DOHH2 (cell line): Measurements from ENCODE around the gene ITGA3.

Source experiments
- EZH2phosphoT487 ChIP-seq: fragments of 200-600 bp; sonication (generic); IDR thresholded peaks from 2 replicates; pipeline ENCODE4 v1.6.1; 2017; ENCODE audit warnings: borderline replicate concordance, mild to moderate bottlenecking, antibody characterized with exemption, low read length, moderate library complexity, mixed read lengths
- TF ChIP-seq, protein P1 (sequence below): fragments of 200-600 bp; sonication (generic); IDR thresholded peaks from one replicate; pipeline ENCODE4 v1.5.1; 2014; ENCODE audit warnings: antibody characterized with exemption, mild to moderate bottlenecking, low read depth, low read length; ENCODE audit not compliant: poor library complexity, severe bottlenecking

DNA sequence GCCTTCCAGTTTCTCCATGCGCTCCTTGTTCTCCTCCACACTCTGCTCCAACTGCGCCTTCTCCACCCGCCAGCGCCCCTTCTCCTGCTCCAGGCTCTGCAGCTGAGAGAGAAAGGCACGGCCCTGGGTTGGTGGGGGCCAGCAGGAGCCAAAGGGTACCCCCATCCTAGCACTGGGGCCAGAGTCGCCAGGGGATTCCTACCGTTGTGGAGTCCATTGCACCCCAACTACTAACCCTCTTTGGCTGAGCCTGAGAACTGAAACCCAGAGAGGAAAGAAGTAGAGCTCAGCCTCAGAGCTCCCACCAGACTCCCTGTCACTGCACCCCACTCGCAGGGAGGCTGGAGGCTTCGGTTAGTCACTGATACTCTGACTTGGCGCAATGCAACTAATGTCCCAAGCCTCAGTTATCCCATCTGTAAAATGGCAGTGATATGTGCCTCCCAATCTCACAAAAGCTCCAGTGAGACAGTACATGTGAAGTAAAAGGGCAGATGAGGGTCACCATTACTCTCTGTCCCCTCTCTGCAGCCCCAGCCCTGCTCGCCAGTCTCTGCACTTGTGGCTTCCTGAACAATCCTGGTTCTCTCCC, 80.3 kb downstream of the ITGA3 start:
- TF ChIP-seq, protein P1, sequence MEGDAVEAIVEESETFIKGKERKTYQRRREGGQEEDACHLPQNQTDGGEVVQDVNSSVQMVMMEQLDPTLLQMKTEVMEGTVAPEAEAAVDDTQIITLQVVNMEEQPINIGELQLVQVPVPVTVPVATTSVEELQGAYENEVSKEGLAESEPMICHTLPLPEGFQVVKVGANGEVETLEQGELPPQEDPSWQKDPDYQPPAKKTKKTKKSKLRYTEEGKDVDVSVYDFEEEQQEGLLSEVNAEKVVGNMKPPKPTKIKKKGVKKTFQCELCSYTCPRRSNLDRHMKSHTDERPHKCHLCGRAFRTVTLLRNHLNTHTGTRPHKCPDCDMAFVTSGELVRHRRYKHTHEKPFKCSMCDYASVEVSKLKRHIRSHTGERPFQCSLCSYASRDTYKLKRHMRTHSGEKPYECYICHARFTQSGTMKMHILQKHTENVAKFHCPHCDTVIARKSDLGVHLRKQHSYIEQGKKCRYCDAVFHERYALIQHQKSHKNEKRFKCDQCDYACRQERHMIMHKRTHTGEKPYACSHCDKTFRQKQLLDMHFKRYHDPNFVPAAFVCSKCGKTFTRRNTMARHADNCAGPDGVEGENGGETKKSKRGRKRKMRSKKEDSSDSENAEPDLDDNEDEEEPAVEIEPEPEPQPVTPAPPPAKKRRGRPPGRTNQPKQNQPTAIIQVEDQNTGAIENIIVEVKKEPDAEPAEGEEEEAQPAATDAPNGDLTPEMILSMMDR: no peak
- TF ChIP-seq EZH2phosphoT487: no peak
